ENCODE data around the gene NRN1L. TPM values are rescaled to one million over a fixed set of nuclear protein-coding genes. Genes with fewer than 3 reads are reported as not detected.

NRN1L gene
- total RNA-seq, 2 donors from 2014 or later = 7.0 to 7.3 TPM

- no peak for TF ChIP-seq CTCF (conservative IDR thresholded peaks at IDR 0.05)
- Histone ChIP-seq H3K9me3 (ENCODE audit: control insufficient read depth, low read length) (no peaks in the 10 kb centered on the region), H3K27me3 (ENCODE audit: control insufficient read depth, insufficient read depth, low read length, poor library complexity, severe bottlenecking) (no peaks in the 10 kb centered on the region), H3K27ac (ENCODE audit: low read depth, low read length) (no peak overlapping the region), H3K4me1 (ENCODE audit: control insufficient read depth, insufficient read depth, low read length) (no peaks in the 10 kb centered on the region), H3K4me3 (ENCODE audit: low read length) (no peak overlapping the region), H3K36me3 (ENCODE audit: control insufficient read depth, insufficient read depth, low read length) (peaks cover 74% of the 10 kb centered on the region), H3K9ac (ENCODE audit: extremely low read depth, low read length, poor library complexity, severe bottlenecking) (no peak overlapping the region)
- peaks cover 17% of the 10 kb centered on the region for H3K4me1 Mint-ChIP-seq
- H3K9me3 Mint-ChIP-seq = no peaks in the 10 kb centered on the region
- no peak overlapping the region for H3K27ac Mint-ChIP-seq
- H3K27me3 Mint-ChIP-seq (ENCODE audit: insufficient read depth) = no peaks in the 10 kb centered on the region
- H3K36me3 Mint-ChIP-seq (ENCODE audit: low read depth) = peaks cover 42% of the 10 kb centered on the region
- no peak for DNase-seq
- no peak overlapping the region for H3K4me3 Mint-ChIP-seq
- 95% methylated on average over 6 to 7 of the region's 7 CpGs for WGBS, 2 experiments (ENCODE audit: insufficient coverage in 1 of 2, insufficient read length in 1 of 2)
These were observed 15.0 kb upstream of the NRN1L start for GRCh38 chr16:67869653-67870052.

GRCh38 chr16:67871256-67871655, 13.4 kb upstream of the NRN1L start:
- Histone ChIP-seq H3K9me3 (ENCODE audit: control insufficient read depth, low read length) (no peaks in the 10 kb centered on the region), H3K27ac (ENCODE audit: low read depth, low read length) (no peak overlapping the region), H3K9ac (ENCODE audit: extremely low read depth, low read length, poor library complexity, severe bottlenecking) (no peak overlapping the region), H3K36me3 (ENCODE audit: control insufficient read depth, insufficient read depth, low read length) (peaks cover 58% of the 10 kb centered on the region), H3K4me1 (ENCODE audit: control insufficient read depth, insufficient read depth, low read length) (no peaks in the 10 kb centered on the region), H3K4me3 (ENCODE audit: low read length) (no peak overlapping the region), H3K27me3 (ENCODE audit: control insufficient read depth, insufficient read depth, low read length, poor library complexity, severe bottlenecking) (no peaks in the 10 kb centered on the region)
- WGBS, 2 experiments (ENCODE audit: insufficient coverage in 1 of 2, insufficient read length in 1 of 2) = 85 to 100% methylated on average over 2 to 3 of the region's 3 CpGs
- Mint-ChIP-seq H3K4me1 (peaks cover 13% of the 10 kb centered on the region), H3K27me3 (ENCODE audit: insufficient read depth) (no peaks in the 10 kb centered on the region), H3K36me3 (ENCODE audit: low read depth) (peaks cover 31% of the 10 kb centered on the region), H3K27ac (no peak overlapping the region), H3K9me3 (no peaks in the 10 kb centered on the region), H3K4me3 (no peak overlapping the region)
- no peak for DNase-seq
- no peak for TF ChIP-seq CTCF (conservative IDR thresholded peaks at IDR 0.05)

GRCh38 chr16:67872131-67872630, 12.5 kb upstream of the NRN1L start:
- Histone ChIP-seq H3K4me3 (ENCODE audit: low read length) (peak overlapping the region; percentile 88), H3K27ac (ENCODE audit: low read depth, low read length) (peak overlapping the region; percentile 48), H3K36me3 (ENCODE audit: control insufficient read depth, insufficient read depth, low read length) (peaks cover 56% of the 10 kb centered on the region), H3K9ac (ENCODE audit: extremely low read depth, low read length, poor library complexity, severe bottlenecking) (peak overlapping the region; percentile 91), H3K27me3 (ENCODE audit: control insufficient read depth, insufficient read depth, low read length, poor library complexity, severe bottlenecking) (no peaks in the 10 kb centered on the region), H3K9me3 (ENCODE audit: control insufficient read depth, low read length) (no peaks in the 10 kb centered on the region), H3K4me1 (ENCODE audit: control insufficient read depth, insufficient read depth, low read length) (no peaks in the 10 kb centered on the region)
- Mint-ChIP-seq H3K4me3 (peak overlapping the region; percentile 84), H3K27me3 (ENCODE audit: insufficient read depth) (no peaks in the 10 kb centered on the region), H3K9me3 (no peaks in the 10 kb centered on the region), H3K36me3 (ENCODE audit: low read depth) (peaks cover 34% of the 10 kb centered on the region), H3K27ac (peak overlapping the region; percentile 66), H3K4me1 (peaks cover 13% of the 10 kb centered on the region)
- no peak for DNase-seq
- 89 to 91% methylated on average over 1 to 2 of the region's 2 CpGs for WGBS, 2 experiments (ENCODE audit: insufficient coverage in 1 of 2, insufficient read length in 1 of 2)
- TF ChIP-seq CTCF (conservative IDR thresholded peaks at IDR 0.05) = no peak

Measured in endodermal cell (in vitro differentiated cells).